Left colon (tissue), 2 donors: ENCODE data around the gene TMEM225. TPM values are rescaled to one million over a fixed set of nuclear protein-coding genes. Genes with fewer than 3 reads are reported as not detected.
"Not testable (repeated sequence)": the region's sequence is repeated elsewhere in the genome, so short reads cannot be mapped to it uniquely, and the experiment has no call there.

Source experiments
- ATAC-seq: fragments of 200-7000 bp; cut with Tn5 transposase; one replicate; pipeline ENCODE4 v1.9.1; 2020; ENCODE audit warnings: mild to moderate bottlenecking, moderate library complexity
- DNase-seq, 2 donors: peaks; one replicate each; pipeline ENCODE4 v3.0.0-alpha.2; 2020
- intact Hi-C, 2 donors: fragments of 100-400 bp; cut with DNase I in 1 of 2; cut with micrococcal nuclease in 1 of 2; formaldehyde crosslinking; loops; one replicate each; pipeline versions ENCODE4 v1.11.2 to v1.14.0; 2022; cut with DNase I, micrococcal nuclease
- long read RNA-seq: library from polyadenylated mRNA; unstranded; transcript quantifications from one replicate; pipeline ENCODE4 v2.0.0, GENCODE V29; 2021
- total RNA-seq, 2 donors: library from RNA; stranded (reverse); fragmentation: NEBNext Ultra II Directional; extraction: Animal tissue kit (Norgen Biotek cat#: 25700); gene quantifications; one replicate each; pipeline ENCODE4 v1.2.1, GENCODE V29; 2021
- donor health status: DM: no; HTN: no; CAD: no.
- donor health status: DM: yes; HTN: yes; CAD: no.

Gene TMEM225, protein sequence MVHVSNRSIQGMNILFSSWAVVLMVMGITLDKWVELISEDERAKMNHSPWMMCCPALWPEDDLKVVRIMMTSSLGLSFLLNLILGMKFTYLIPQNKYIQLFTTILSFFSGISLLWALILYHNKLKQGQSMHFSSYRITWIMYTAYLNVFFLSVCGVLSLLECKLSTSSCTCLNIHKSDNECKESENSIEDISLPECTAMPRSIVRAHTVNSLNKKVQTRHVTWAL
- not detected for total RNA-seq
- long read RNA-seq = 0 reads

DNA sequence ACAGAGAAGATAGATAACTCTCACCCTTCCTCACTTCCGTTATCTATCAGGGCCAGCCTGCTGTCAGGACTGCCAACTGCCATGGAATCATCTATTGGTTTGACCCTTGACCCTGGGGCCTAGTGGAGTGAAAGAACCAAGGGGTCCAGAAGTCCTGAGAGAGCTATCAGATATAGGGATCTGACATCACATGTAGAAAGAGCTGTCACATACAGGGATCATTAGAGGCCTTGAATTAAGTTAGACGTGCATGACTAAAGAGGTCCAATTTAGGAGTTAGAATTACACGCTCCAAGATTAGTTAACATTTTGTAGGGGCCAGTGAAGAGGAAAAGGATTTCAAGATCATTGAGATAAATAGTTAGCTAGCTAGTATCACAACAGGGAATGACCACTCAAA lies at the start of gene TMEM225:
Gene TMEM225 (minus strand): TSS at position 101 of the 400 bp plus-strand sequence. CDS start 245 bp downstream, outside the sequence.
- no peak for ATAC-seq
- intact Hi-C loops = no loop called here
- DNase-seq = no peak

DNA sequence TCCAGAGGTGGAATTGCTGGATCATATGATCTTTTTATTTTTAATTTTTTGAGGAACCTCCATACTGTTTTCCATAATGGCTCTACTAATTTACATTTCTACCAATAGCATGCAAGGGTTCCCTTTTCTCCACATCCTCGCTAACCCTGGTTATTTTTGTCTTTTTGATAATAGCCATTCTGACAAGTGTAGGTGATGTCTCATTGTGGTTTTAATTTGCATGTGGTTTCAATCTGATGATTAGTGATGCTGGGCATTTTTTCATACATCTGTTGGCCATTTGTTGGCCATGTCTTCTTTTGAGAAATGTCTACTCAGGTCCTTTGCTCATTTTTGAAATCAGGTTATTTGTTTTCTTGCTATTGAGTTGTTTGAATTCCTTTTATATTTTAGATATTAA lies 38.6 kb upstream of the TMEM225 start:
- intact Hi-C loops = no loop called here
- DNase-seq (no peak), ATAC-seq (no peak)

DNA sequence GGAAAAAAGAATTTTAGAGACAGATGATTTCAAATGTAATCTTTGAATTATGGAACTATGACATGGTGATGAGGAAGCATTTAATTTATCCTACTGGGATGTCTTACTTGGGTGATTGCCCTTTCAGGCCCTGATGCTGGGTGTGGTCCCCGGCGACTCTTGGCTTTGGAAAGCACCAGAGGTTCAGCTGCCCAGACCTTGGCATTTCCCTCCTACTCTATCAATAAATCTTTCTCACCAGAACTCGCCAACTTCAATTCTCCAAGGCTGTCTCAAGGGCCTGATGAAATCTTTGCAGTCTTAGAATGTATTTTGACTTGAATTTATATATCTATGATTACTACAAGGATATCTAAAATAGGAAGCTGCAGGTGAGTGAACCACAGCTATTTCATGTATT lies 35.5 kb upstream of the TMEM225 start:
- intact Hi-C loops = no loop called here
- ATAC-seq = no peak
- no peak for DNase-seq

DNA sequence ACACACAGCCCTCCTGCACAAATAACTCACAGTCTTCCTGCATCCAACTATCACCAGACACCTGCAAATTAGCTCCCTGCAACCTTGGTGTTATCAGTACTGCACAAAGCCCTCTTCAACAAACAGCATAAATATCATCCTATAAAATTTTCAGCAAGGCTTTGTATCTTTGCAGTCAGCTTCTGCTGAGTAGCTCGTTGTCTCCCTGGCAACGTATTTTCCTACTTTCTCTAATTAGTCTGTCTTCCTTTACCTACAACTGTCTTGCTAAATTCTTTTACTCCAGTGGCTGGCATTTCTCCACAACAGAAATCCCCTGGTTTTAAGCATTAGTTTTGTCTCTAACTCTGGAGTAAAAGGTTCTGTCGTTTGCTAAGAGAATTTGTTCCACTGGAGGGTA lies 20.4 kb upstream of the TMEM225 start:
- ATAC-seq (no peak), DNase-seq (no peak)
- intact Hi-C loops = no loop called here

DNA sequence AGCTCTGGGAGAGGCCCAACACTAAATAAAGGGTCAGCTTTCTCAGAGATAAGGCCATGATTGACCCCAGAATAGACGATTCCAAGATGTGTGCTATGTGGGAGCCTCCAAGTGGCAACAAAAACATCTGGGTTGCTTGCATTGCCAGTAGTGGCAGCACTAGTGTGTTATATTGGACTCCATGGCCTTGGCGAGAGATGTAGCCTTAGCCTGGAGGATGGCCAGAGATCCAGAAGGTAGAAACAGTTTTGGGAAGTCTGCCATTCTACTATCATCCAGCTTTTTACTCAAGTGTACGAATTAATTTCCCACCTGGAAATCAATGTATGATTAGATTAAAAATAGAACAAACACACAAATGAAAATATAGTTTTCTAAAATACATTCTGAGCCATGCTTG lies 19.5 kb upstream of the TMEM225 start:
- intact Hi-C loops = no loop called here
- DNase-seq (no peak), ATAC-seq (no peak)

DNA sequence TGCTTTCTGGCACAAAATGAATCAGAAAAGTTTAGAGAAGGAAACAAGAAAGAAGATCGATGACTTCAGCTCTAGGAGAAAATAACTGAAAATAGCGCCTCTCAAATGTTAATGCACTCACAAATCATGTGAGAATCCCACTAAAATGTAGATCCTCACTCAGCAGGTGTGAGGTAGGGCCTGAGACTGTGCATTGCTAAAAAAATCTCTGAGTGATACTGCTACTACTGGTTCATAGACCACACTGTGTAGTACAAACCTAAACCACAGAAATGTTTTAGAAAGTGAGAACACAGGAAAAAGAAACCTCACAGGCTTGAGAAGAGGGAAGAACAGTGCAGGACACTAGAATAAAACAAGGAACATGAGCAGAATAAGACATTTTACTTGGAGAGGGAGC lies 18.5 kb upstream of the TMEM225 start:
- intact Hi-C loops = no loop called here
- no peak for DNase-seq
- no peak for ATAC-seq

DNA sequence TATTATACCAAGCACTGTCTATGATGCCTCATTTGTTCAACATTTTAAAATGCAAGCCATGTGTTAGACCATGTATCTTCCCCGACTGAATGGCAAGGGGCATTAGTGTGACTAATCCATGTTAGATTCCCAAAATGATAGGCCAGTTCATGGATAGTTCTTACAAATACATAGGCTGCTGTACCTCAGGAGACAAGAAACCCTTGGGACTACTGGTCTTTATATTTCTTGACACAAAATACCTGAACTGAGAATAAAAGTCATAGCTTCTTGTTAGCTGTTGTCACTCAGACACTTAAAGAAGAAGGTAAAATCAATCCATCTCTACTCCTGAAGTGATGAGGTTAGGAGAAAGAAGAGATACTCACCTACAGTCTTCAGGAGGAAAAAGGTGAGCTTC lies 16.4 kb upstream of the TMEM225 start, which contains the start of gene OR8D4:
Gene OR8D4 (plus strand): TSS at position 301 of the 400 bp plus-strand sequence. CDS start 4,265 bp downstream, outside the sequence.
- DNase-seq (no peak), ATAC-seq (no peak)
- intact Hi-C loops = no loop called here

DNA sequence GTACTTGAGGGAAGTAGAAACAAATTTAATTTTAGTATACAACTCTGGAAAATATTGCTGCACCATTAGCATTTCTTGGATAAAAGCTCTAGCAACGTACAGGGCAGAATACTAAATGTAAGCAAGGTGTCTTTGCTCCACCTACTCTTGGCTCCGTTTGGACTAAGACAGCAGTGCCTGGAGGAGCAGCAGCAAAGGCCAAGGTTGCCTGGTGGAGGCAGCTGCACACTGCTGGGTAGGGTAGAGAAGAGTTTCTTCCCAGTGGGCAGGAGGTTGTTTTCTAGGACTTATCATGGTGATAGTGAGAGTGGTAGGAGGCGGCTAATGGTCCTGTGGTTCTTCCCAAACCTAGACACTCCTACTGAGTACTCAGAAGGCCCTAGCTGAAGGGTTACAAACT lies 14.3 kb upstream of the TMEM225 start:
- ATAC-seq = no peak
- intact Hi-C loops = no loop called here

DNA sequence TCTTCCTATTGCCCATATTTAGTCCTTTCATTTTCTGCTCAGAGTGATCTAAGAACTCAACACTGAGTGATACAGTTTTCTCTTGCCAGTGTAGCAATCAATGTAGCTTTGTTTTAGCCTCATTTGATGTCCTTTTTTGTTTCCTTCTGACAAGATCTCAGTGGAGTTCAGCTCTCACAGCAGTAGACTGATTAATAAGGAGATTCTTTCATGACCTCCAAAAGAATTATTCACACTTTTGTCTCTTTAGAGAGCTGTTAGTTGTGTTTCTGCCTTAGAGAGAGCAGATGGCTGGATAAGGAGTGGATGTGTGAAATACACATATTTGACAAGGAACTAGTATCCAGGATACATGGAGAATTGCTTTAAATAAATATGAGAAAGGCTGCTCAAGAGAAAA lies 6.6 kb upstream of the TMEM225 start:
- no peak for DNase-seq

More for the DNA sequence above, 14.3 kb upstream of the TMEM225 start:
- no peak for DNase-seq

DNA sequence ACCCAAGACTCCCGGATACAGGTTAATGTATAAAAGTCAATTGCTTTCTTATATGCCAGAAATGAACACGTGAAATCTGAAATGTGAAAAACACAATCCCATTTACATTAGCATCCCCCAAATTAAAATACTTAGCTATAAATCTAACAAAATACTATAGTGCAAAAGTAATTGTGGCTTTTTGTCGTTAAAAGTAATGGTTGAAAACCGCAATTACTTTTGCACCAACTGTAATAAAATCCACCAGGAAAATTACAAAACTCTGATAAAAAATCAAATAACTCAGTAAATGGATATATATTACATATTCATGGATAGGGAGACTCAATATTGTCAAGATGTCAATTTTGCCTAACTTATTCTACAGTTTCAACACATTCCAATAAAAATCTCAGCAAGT lies 4.6 kb downstream of the TMEM225 start:
- no peak for ATAC-seq
- no peak for DNase-seq
- intact Hi-C loops = no loop called here

More for the DNA sequence above, 6.6 kb upstream of the TMEM225 start:
- no peak for ATAC-seq
- intact Hi-C loops = no loop called here

DNA sequence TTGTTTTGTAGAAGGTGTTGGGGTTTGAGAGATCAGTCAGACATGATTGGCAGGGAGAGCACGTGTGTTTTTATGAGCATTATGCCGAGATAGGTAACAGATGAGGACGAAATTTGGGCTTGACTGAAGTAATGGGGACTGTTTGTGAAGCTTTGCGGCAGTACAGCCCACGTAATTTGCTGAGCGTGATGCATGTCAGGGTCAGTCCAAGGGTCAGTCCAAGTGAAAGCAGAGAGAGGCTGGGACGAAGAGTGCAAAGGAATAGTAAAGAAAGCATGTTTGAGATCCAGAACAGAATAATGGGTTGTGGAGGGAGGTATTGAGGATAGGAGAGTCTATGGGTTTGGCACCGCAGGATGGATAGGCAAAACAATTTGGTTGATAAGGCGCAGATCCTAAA lies 17.7 kb downstream of the TMEM225 start:
- intact Hi-C loops, DNase-seq, ATAC-seq: not testable (repeated sequence)

DNA sequence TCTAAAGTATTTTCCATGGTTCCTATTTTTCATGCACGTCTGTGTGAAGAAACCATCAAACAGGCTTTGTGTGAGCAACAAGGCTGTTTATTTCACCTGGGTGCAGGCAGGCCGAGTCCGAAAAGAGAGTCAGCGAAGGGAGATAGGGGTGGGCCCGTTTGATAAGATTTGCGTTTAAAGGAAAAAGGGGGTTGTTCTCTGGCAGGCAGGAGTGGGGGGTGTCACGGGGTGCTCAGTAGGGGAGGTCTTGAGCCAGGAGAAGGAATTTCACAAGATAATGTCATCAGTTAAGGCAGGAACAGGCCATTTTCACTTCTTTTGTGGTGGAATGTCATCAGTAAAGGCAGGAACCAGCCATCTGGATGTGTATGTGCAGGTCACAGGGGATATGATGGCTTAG lies 20.2 kb downstream of the TMEM225 start:
- intact Hi-C loops, DNase-seq, ATAC-seq: not testable (repeated sequence)

DNA sequence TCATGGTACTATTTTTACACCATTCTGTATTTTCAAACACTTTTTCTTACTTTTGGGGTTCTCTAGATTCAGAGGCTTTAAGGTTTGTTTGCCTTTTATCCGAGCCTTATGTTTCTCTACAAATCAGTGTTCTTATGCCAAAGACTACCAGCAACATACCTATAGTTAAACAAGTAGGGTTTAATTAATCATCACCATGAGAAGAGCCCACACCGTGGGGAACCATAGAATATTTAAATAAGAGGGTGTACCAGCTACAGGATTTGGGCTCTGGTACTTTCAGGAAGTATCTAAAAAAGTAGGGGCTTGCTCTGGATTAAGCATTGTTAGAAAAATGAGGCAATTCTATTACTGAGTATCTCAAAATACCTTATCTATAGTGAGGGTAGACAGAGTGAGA lies 25.7 kb downstream of the TMEM225 start:
- ATAC-seq = no peak
- no peak for DNase-seq
- intact Hi-C loops = no loop called here

DNA sequence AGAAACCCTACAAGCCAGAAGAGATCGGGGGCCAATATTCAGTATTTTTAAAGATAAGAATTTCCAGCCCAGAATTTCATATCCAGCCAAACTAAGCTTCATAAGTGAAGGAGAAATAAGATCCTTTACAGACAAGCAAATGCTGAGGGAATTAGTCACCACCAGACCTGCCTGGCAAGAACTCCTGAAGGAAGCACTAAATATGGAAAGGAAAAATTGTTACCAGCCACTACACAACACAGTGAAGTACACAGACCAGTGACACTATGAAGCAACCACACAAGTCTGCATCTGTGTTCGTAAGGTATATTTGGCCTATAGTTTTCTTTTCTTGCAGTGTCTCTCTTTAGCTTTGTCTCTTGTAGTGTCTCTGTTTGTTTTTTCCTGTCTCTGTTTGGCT lies 29.0 kb downstream of the TMEM225 start:
- DNase-seq (no peak), ATAC-seq (no peak)
- intact Hi-C loops = no loop called here

DNA sequence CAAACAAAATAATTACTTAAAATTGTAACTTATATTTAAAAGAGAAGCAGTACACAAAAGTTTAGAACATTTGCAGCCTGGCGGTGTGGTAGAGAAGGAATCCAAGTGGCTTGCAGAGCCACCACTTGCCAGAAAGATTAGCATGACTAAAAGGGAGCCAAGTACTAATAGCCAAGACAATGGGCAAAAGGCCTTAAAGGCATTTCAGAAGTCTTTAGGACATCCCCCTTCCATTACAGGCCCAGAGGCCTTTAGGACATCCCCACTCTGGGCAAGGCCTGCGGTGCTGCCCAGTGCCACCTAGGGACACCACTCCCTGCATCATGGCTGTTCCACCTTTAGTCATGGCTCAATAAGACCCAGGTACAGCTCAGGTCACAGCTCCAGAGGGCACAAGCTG lies 32.4 kb downstream of the TMEM225 start:
- no peak for ATAC-seq
- intact Hi-C loops = no loop called here

DNA sequence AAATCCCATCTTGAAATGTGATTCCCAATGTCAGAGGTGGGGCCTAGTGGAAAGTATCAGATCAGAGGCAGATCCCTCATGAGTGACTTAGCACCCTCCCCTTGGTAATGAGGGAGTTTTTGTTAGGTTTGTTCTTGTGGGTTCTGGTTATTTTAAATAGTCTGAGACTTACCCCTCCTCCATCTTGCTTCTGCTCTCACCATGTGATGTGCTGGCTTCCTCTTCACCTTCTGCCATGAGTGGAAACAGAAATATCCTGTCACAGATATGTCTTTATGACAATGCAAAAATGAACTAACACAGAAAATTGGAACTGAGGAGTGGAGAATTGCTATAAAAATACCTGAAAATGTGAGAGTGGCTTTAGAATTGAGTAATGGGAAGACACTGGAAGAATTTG lies 33.1 kb downstream of the TMEM225 start:
- intact Hi-C loops = no loop called here
- no peak for DNase-seq
- ATAC-seq = no peak

More for the DNA sequence above, 32.4 kb downstream of the TMEM225 start:
- DNase-seq = no peak

DNA sequence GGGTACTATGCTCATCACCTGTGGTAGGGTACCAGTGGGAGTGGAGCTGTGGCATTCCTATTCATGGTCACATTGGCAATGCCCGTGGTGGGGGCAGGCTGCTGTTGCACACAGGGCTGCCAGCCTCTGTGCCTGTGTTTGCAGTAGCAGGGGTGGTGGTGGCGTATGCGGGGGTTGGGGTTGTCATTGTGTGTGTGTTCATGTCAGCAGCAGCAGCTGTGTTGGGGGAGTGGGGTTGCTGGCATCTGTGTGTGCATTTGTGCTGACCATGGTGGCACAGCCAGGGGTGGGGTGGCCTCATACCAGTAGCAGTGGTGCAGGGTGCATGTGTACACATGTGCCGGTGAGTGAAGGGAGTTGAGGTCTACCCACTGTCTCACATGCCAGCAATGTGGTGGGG lies 34.4 kb downstream of the TMEM225 start:
- ATAC-seq (no peak), DNase-seq (no peak)
- intact Hi-C loops = no loop called here

DNA sequence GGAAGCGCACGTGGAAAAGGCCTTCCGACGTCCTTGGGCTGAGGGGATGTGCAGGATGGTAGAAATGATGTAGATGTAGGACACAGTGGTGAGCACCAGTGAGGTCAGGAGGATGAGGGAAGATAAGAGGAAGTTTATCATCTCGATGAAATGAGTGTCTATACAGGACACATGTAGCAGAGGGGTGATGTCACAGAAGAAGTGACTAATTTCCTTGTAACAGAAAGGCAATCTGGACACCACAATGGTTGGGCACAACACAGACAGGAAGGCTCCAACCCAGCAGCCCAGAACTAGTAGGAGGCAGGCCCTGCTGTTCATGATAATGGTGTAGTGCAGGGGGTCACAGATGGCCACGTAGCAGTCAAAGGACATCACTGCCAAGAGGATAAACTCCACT lies 44.3 kb downstream of the TMEM225 start:
- ATAC-seq = no peak
- intact Hi-C loops = no loop called here
- DNase-seq = no peak

DNA sequence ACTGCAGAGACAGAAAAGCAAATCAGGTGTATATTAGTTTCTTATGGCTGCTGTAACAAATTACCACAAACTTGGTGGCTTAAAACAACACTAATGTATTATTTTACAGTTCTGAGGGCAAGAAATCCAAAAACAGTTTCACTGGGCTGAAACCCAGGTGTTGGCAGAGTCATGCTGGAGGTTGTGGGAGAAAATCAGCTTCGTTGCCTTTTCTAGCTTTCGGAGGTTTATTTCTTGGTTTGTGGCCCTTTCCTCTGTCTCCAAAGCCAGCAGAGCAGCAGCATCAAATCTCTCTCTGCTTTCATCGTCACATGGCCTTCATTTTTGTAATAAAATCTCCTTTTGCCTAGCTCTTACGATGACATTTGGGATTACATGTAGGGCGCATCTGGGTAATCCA lies 46.3 kb downstream of the TMEM225 start:
- intact Hi-C loops = no loop called here
- no peak for DNase-seq
- ATAC-seq = no peak

DNA sequence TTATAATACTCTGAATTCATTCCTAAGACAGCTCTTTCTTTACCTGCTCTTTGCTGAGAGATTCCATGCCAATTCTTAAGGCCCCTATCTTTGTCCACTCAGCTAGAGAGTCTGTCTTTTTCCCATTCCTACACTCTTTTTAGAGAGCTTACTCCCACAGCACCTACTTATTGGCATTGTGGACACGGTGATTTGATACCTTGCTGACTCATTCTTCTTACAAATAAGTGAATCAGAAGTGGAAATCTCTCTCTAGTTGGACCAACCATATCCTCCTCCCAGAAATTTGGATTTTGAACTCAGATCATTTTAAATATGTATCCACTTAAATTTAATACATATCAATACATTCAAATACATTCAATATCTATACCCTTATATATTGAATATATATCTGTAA lies 46.8 kb downstream of the TMEM225 start:
- DNase-seq = no peak
- intact Hi-C loops = no loop called here
- no peak for ATAC-seq

DNA sequence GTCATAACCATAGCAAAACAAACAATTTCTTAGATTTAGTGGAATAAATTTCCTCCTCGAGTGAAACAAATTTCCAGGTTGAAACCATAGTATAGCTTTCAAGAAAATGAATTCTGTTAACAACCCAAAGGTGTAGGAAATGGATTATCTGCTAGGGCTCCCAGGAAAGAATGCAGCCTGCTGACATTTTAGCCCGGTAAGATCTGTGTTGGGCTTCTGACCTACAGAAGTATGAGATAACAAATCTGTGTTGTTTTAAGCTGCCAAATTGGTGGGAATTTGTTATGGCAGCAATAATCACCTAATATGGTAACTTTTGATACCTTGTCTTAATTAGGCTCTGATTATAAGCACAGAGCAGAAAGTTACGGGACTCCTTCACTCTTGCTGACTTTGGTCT lies 47.3 kb downstream of the TMEM225 start:
- DNase-seq = no peak
- no peak for ATAC-seq
- intact Hi-C loops = no loop called here
